ENCODE measurements around the gene PACS1. TPM values are rescaled to one million over a fixed set of nuclear protein-coding genes. Genes with fewer than 3 reads are reported as not detected.

Gene PACS1
- total RNA-seq, 1 experiment from 2014 or later = 100 TPM

- H3K4me1 ChIP-seq (replicated peaks; ENCODE audit: insufficient read depth) = 0 out of 2 replicates have a peak, but pooled peaks cover 9% of the 10 kb centered on the region
- TF ChIP-seq CTCF (conservative IDR thresholded peaks at IDR 0.05) (no peak), EZH2 (IDR thresholded peaks at IDR 0.05; ENCODE audit: low read depth) (no peak)
- H3K27me3 ChIP-seq (ENCODE audit: insufficient read depth, low read depth) = no peaks in the 10 kb centered on the region
- no peak overlapping the region for H2AFZ ChIP-seq
- BruUV-seq (replicated peaks) = no TSS peak
- CTCF ChIA-PET = no interaction called here
- no peak overlapping the region for H3K4me2 ChIP-seq
- no peaks in the 10 kb centered on the region for H3K9me3 ChIP-seq (ENCODE audit: insufficient read depth, low read depth)
- no peak overlapping the region for H3K27ac ChIP-seq
- intact Hi-C loops (cut with micrococcal nuclease; ENCODE audit: unreplicated experiment) = no loop called here
- no peak for DNase-seq
- peaks cover 13% of the 10 kb centered on the region; the same call in 1 of the 2 replicates for H3F3A ChIP-seq (ENCODE audit: insufficient read depth, low read depth)
- POLR2A ChIA-PET (ENCODE audit: unreplicated experiment) = no interaction called here
- peaks cover 17% of the 10 kb centered on the region for H3K79me2 ChIP-seq (ENCODE audit: low read depth)
- no peaks in the 10 kb centered on the region for H3K9me2 ChIP-seq (ENCODE audit: insufficient read depth)
- H3K4me3 ChIP-seq = no peak overlapping the region
- H4K20me1 ChIP-seq (ENCODE audit: insufficient read depth) = no peaks in the 10 kb centered on the region; the same call in 1 of the 2 replicates
- 0 out of 2 replicates have a peak, but pooled peaks cover 8% of the 10 kb centered on the region for H3K36me3 ChIP-seq (ENCODE audit: low read depth)
These were observed 193.2 kb downstream of the PACS1 start for GRCh38 chr11:66263231-66263630.

- Histone ChIP-seq H3K4me3 (no peak overlapping the region), H3K4me1 (replicated peaks; ENCODE audit: insufficient read depth) (0 out of 2 replicates have a peak, but pooled peaks cover 6% of the 10 kb centered on the region), H3K27me3 (ENCODE audit: insufficient read depth, low read depth) (no peaks in the 10 kb centered on the region), H3K4me2 (no peak overlapping the region), H4K20me1 (ENCODE audit: insufficient read depth) (no peaks in the 10 kb centered on the region; the same call in 1 of the 2 replicates), H2AFZ (no peak overlapping the region), H3K9me3 (ENCODE audit: insufficient read depth, low read depth) (no peaks in the 10 kb centered on the region), H3K79me2 (ENCODE audit: low read depth) (peaks cover 14% of the 10 kb centered on the region), H3K27ac (no peak overlapping the region), H3F3A (ENCODE audit: insufficient read depth, low read depth) (peaks cover 13% of the 10 kb centered on the region; the same call in 1 of the 2 replicates), H3K9me2 (ENCODE audit: insufficient read depth) (no peaks in the 10 kb centered on the region), H3K36me3 (ENCODE audit: low read depth) (0 out of 2 replicates have a peak, but pooled peaks cover 8% of the 10 kb centered on the region)
- TF ChIP-seq EZH2 (IDR thresholded peaks at IDR 0.05; ENCODE audit: low read depth) = no peak
- TF ChIP-seq CTCF (conservative IDR thresholded peaks at IDR 0.05) = no peak
- no peak for DNase-seq
- no TSS peak for BruUV-seq (replicated peaks)
- ChIA-PET CTCF (no interaction called here), POLR2A (ENCODE audit: unreplicated experiment) (no interaction called here)
- intact Hi-C loops (cut with micrococcal nuclease; ENCODE audit: unreplicated experiment) = no loop called here
These were observed 193.7 kb downstream of the PACS1 start for GRCh38 chr11:66263785-66264184.

- TF ChIP-seq EZH2 (IDR thresholded peaks at IDR 0.05; ENCODE audit: low read depth) = no peak
- TF ChIP-seq CTCF (conservative IDR thresholded peaks at IDR 0.05) = no peak
- no peak overlapping the region for H3K4me2 ChIP-seq
- CTCF ChIA-PET = no interaction called here
These were observed 194.3 kb downstream of the PACS1 start for GRCh38 chr11:66264383-66264782.

More at GRCh38 chr11:66264383-66264782, 194.3 kb downstream of the PACS1 start:
- DNase-seq = no peak
- H4K20me1 ChIP-seq (ENCODE audit: insufficient read depth) = peaks cover 4% of the 10 kb centered on the region
- POLR2A ChIA-PET (ENCODE audit: unreplicated experiment) = no interaction called here
- H3K9me2 ChIP-seq (ENCODE audit: insufficient read depth) = no peaks in the 10 kb centered on the region
- peaks cover 19% of the 10 kb centered on the region; the same call in 1 of the 2 replicates for H3F3A ChIP-seq (ENCODE audit: insufficient read depth, low read depth)
- no peaks in the 10 kb centered on the region for H3K27me3 ChIP-seq (ENCODE audit: insufficient read depth, low read depth)
- no peaks in the 10 kb centered on the region for H3K9me3 ChIP-seq (ENCODE audit: insufficient read depth, low read depth)
- 0 out of 2 replicates have a peak, but pooled peaks cover 8% of the 10 kb centered on the region for H3K36me3 ChIP-seq (ENCODE audit: low read depth)
- intact Hi-C loops (cut with micrococcal nuclease; ENCODE audit: unreplicated experiment) = no loop called here
- peaks cover under 1% of the 10 kb centered on the region for H3K4me1 ChIP-seq (replicated peaks; ENCODE audit: insufficient read depth)
- no peak overlapping the region for H3K4me3 ChIP-seq
- H3K79me2 ChIP-seq (ENCODE audit: low read depth) = peaks cover 14% of the 10 kb centered on the region
- H3K27ac ChIP-seq = no peak overlapping the region
- BruUV-seq (replicated peaks) = no TSS peak
- H2AFZ ChIP-seq = no peak overlapping the region
